Trophoblast cell (in vitro differentiated cells and primary cell): Measurements from ENCODE around the gene NLRC5.
"Not testable (repeated sequence)": the region's sequence is repeated elsewhere in the genome, so short reads cannot be mapped to it uniquely, and the experiment has no call there.

Experiments
- DNase-seq, 2 donors: peaks; one replicate each; pipeline ENCODE4 v3.0.0-alpha.2; 2016
- H2AFZ ChIP-seq: 2 replicates; pipeline ENCODE4 v1.6.1; 2013; ENCODE audit warnings: low read length, moderate library complexity, mild to moderate bottlenecking; ENCODE audit not compliant: insufficient read depth, poor library complexity
- H2AK5ac ChIP-seq: 2 replicates; pipeline ENCODE4 v1.6.1; 2013; ENCODE audit warnings: mild to moderate bottlenecking, low read length
- H2BK120ac ChIP-seq: 2 replicates; pipeline ENCODE4 v1.6.1; 2013; ENCODE audit warnings: low read length, mild to moderate bottlenecking, moderate library complexity; ENCODE audit not compliant: insufficient read depth, poor library complexity
- H2BK12ac ChIP-seq: 2 replicates; pipeline ENCODE4 v1.6.1; 2013; ENCODE audit warnings: mild to moderate bottlenecking, low read length, moderate library complexity
- H2BK5ac ChIP-seq: 2 replicates; pipeline ENCODE4 v1.6.1; 2013; ENCODE audit warnings: low read length, low read depth, moderate library complexity, mild to moderate bottlenecking; ENCODE audit not compliant: poor library complexity
- H3K14ac ChIP-seq: 2 replicates; pipeline ENCODE4 v1.6.1; 2013; ENCODE audit warnings: mild to moderate bottlenecking, low read length
- H3K18ac ChIP-seq: 2 replicates; pipeline ENCODE4 v1.6.1; 2013; ENCODE audit warnings: mild to moderate bottlenecking, low read length
- H3K23ac ChIP-seq: 2 replicates; pipeline ENCODE4 v1.6.1; 2013; ENCODE audit warnings: low read length
- H3K27ac ChIP-seq: 2 replicates; pipeline ENCODE4 v1.5.1; 2013; ENCODE audit warnings: low read depth, mild to moderate bottlenecking, inconsistent platforms, low read length, moderate library complexity
- H3K27me3 ChIP-seq: 2 replicates; pipeline ENCODE4 v1.6.1; 2013; ENCODE audit warnings: inconsistent platforms, mild to moderate bottlenecking, low read length, moderate library complexity; ENCODE audit not compliant: insufficient read depth
- H3K36me3 ChIP-seq, 2 experiments: 1 replicate in 1 of 2; 2 replicates in 1 of 2; pipeline ENCODE4 v1.6.1; 2013; ENCODE audit warnings: low read length in 2 of 2, mild to moderate bottlenecking in 2 of 2, moderate library complexity in 1 of 2; ENCODE audit not compliant: insufficient read depth in 2 of 2, control insufficient read depth in 1 of 2
- H3K4ac ChIP-seq: 2 replicates; pipeline ENCODE4 v1.6.1; 2013; ENCODE audit warnings: low read depth, mild to moderate bottlenecking, low read length, moderate library complexity
- H3K4me1 ChIP-seq, 2 experiments: 1 replicate in 1 of 2; 2 replicates in 1 of 2; pipeline ENCODE4 v1.6.1; 2013; ENCODE audit warnings: low read length in 2 of 2, mild to moderate bottlenecking in 2 of 2, moderate library complexity in 1 of 2; ENCODE audit not compliant: insufficient read depth in 2 of 2, control insufficient read depth in 1 of 2
- H3K4me2 ChIP-seq: 2 replicates; pipeline ENCODE4 v1.6.1; 2013; ENCODE audit warnings: inconsistent platforms, mild to moderate bottlenecking, low read length, moderate library complexity
- H3K4me3 ChIP-seq: 2 replicates; pipeline ENCODE4 v1.5.1; 2013; ENCODE audit warnings: mild to moderate bottlenecking, low read depth, low read length, inconsistent platforms
- H3K79me1 ChIP-seq: one replicate; pipeline ENCODE4 v1.6.1; 2013; ENCODE audit warnings: low read length
- H3K79me2 ChIP-seq: 2 replicates; pipeline ENCODE4 v1.6.1; 2013; ENCODE audit warnings: low read length, mild to moderate bottlenecking; ENCODE audit not compliant: control insufficient read depth, insufficient read depth, poor library complexity
- H3K9ac ChIP-seq: 2 replicates; pipeline ENCODE4 v1.6.1; 2013; ENCODE audit warnings: mild to moderate bottlenecking, low read length
- H3K9me3 ChIP-seq: 2 replicates; pipeline ENCODE4 v1.6.1; 2013; ENCODE audit warnings: low read depth, mild to moderate bottlenecking, control low read depth, inconsistent platforms, low read length; ENCODE audit not compliant: insufficient read depth
- H4K12ac ChIP-seq: 2 replicates; pipeline ENCODE4 v1.6.1; 2013; ENCODE audit warnings: low read depth, mild to moderate bottlenecking, low read length, moderate library complexity
- H4K8ac ChIP-seq: 2 replicates; pipeline ENCODE4 v1.6.1; 2013; ENCODE audit warnings: low read depth, mild to moderate bottlenecking, low read length, moderate library complexity
- H4K91ac ChIP-seq: one replicate; pipeline ENCODE4 v1.6.1; 2013; ENCODE audit warnings: low read depth, mild to moderate bottlenecking, low read length, moderate library complexity
- WGBS: extraction: QIAGEN DNeasy Blood & Tissue Kit; methylation state at CpG from one replicate; pipeline ENCODE4 v1.1.7; 2013; ENCODE audit warnings: missing lambda C conversion rate; ENCODE audit not compliant: insufficient read length, insufficient coverage; ENCODE audit errors: extremely low coverage; 5-methylcytosine and 5-hydroxymethylcytosine counted together

The NLRC5 gene

DNA sequence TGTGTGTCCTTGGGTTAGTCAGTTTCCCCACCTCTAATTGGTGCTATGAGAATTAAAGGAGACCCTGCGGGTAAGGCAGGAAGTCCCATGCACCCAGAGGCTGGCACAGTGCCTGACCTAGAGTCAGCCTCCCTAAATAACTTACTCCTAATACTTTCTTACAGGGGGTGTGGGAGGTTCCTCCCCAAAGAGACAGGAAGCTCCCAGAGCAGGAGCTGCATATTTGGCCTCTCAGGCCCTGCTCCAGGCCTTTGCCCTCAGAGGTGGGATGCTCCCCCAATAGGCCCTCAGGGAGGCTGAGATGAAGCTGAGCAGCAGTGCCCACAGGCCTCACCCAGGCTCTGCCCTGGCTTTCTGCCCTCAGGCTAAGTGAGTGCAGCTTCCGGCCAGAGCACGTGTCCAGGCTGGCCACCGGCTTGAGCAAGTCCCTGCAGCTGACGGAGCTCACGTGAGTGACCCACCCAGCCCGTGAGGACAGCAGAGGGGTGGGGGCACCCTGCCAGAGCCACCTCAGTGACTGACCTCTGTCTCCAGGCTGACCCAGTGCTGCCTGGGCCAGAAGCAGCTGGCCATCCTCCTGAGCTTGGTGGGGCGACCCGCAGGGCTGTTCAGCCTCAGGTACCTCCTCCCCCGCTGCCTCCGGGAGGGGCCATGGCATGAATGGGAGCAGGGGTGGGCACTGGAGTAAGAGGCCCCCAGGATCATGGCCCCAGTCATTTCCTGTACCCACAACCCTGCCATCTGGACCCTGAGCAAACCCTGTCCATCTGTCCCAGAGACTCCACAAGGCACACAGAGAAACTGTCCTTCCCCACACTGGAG, 71.9 kb downstream of the NLRC5 start:
- Histone ChIP-seq H2AFZ (no peak overlapping the region), H4K12ac (no peak overlapping the region), H3K9ac (no peak overlapping the region), H3K14ac (peak overlapping the region; percentile 69), H3K27ac (no peak overlapping the region), H3K79me1 (peaks cover 3% of the 10 kb centered on the region), H3K4me3 (no peak overlapping the region), H3K79me2 (no peaks in the 10 kb centered on the region), H2BK12ac (peak overlapping the region; percentile 7), H4K91ac (no peak overlapping the region), H3K4ac (no peak overlapping the region), H3K36me3 (no peaks in the 10 kb centered on the region), H2BK5ac (no peak overlapping the region), H2AK5ac (peak overlapping the region; percentile 1), H3K18ac (no peak overlapping the region), H3K9me3 (peaks cover 2% of the 10 kb centered on the region), H3K23ac (no peak overlapping the region), H3K4me2 (no peak overlapping the region), H3K27me3 (no peaks in the 10 kb centered on the region), H3K4me1 (peaks cover 11 to 15% of the 10 kb centered on the region in 2 experiments), H2BK120ac (no peak overlapping the region), H4K8ac (no peak overlapping the region)
- WGBS, result no CpG with 5 or more reads among the region's 11 CpGs
- peak; percentile 18 to 54 for DNase-seq

GRCh38 chr16:57062329-57062728, 73.0 kb downstream of the NLRC5 start:
- Histone ChIP-seq H3K4me1 (peaks cover 11 to 15% of the 10 kb centered on the region in 2 experiments), H3K9ac (no peak overlapping the region), H3K4ac (no peak overlapping the region), H3K18ac (no peak overlapping the region), H3K79me2 (no peaks in the 10 kb centered on the region), H2BK12ac (no peak overlapping the region), H4K91ac (no peak overlapping the region), H2AFZ (no peak overlapping the region), H3K27me3 (no peaks in the 10 kb centered on the region), H2AK5ac (no peak overlapping the region), H3K79me1 (peaks cover 3% of the 10 kb centered on the region), H2BK5ac (no peak overlapping the region), H4K12ac (no peak overlapping the region), H4K8ac (no peak overlapping the region), H3K4me2 (no peak overlapping the region), H2BK120ac (no peak overlapping the region), H3K9me3 (peaks cover 2% of the 10 kb centered on the region), H3K27ac (no peak overlapping the region), H3K36me3 (no peaks in the 10 kb centered on the region), H3K4me3 (no peak overlapping the region), H3K14ac (no peak overlapping the region), H3K23ac (no peak overlapping the region)
- no CpG with 5 or more reads among the region's 8 CpGs for WGBS
- no peak for DNase-seq

GRCh38 chr16:57063189-57063588, 73.8 kb downstream of the NLRC5 start:
- not testable (repeated sequence) for H3K79me2 ChIP-seq, H3K4ac ChIP-seq, H2BK120ac ChIP-seq, H2BK12ac ChIP-seq, H3K36me3 ChIP-seq, H4K91ac ChIP-seq, H3K79me1 ChIP-seq, H3K4me3 ChIP-seq, H3K4me2 ChIP-seq, H3K18ac ChIP-seq, H3K9ac ChIP-seq, H3K23ac ChIP-seq, H4K12ac ChIP-seq, H4K8ac ChIP-seq, H3K9me3 ChIP-seq, DNase-seq, H2BK5ac ChIP-seq, H2AK5ac ChIP-seq, H2AFZ ChIP-seq, H3K27me3 ChIP-seq, H3K14ac ChIP-seq, H3K27ac ChIP-seq
- no CpG with 5 or more reads among the region's 8 CpGs for WGBS
- H3K4me1 ChIP-seq, result peaks cover 11 to 15% of the 10 kb centered on the region in 2 experiments

- no CpG with 5 or more reads among the region's 5 CpGs for WGBS
- Histone ChIP-seq H3K9ac (no peak overlapping the region), H3K4me1 (peaks cover 11 to 16% of the 10 kb centered on the region in 2 experiments), H2AFZ (no peak overlapping the region), H2BK120ac (no peak overlapping the region), H2BK12ac (no peak overlapping the region), H3K79me1 (peaks cover 3% of the 10 kb centered on the region), H3K14ac (no peak overlapping the region), H3K4ac (no peak overlapping the region), H3K27ac (no peak overlapping the region), H4K8ac (no peak overlapping the region), H3K4me2 (no peak overlapping the region), H2AK5ac (no peak overlapping the region), H3K79me2 (no peaks in the 10 kb centered on the region), H3K4me3 (no peak overlapping the region), H2BK5ac (no peak overlapping the region), H3K23ac (no peak overlapping the region), H4K91ac (no peak overlapping the region), H4K12ac (no peak overlapping the region), H3K9me3 (peaks cover 2% of the 10 kb centered on the region), H3K36me3 (no peaks in the 10 kb centered on the region), H3K27me3 (no peaks in the 10 kb centered on the region), H3K18ac (no peak overlapping the region)
- no peak for DNase-seq
Measured at GRCh38 chr16:57064995-57065394, 75.6 kb downstream of the NLRC5 start.
